ENCODE results near the gene MMP15. TPM values are rescaled to one million over a fixed set of nuclear protein-coding genes. Genes with fewer than 3 reads are reported as not detected.
"Not testable (repeated sequence)": the region's sequence is repeated elsewhere in the genome, so short reads cannot be mapped to it uniquely, and the experiment has no call there.

The MMP15 gene
- total RNA-seq, 4 donors from 2014 or later, result 2.9 to 6.5 (median 4.5) TPM

DNA sequence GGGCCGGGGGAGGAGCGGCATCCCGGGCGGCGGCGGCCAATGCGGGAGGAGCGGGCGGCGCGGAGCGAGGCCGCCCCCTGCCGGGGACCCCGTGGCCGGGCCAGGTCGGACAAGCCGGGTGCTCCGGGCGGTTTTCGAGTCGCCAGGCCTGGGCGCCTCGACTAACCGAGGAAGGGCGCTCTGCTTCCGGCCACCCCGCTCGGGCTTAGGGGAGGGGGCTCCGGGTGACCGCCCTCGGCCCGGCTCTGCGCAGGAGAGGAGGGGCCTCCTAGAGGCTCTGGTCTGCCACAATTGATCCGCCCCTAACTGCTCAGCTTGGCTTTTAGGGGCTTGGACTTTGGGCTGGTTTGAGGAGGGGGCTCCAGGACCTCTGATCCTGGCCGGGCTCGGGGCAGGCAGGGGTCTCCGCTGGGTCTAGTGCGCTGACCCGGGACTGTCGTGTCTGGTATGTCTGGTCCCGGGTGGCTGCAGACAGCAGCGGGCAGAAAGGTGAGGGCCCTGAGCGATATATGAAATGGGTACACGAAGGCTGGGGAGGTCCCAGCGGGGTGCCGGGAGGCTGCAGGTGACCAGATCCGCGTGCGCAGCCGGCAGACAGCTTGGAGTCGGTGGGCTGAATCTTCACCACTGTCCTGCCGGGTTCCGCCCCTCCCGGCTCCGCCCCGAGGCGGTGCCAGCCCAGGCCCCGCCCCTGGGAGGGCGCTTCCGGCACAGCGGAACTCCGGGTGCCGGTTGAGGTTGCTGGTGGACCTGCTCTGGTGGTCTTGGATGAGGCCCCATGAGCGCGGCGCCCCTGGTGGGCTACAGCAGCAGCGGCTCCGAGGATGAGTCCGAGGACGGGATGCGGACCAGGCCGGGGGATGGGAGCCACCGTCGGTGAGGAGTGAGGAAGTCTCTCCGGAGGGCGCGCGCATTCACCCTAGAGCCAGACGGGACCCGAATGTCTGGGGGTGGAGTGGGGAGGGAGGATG is 24.6 kb upstream of the MMP15 start, which contains the start of gene USB1:
USB1 (plus strand) TSS at position 702 of the 971 bp plus-strand sequence; CDS start at position 779, 77 bp downstream.
- Histone ChIP-seq H3K27me3 (no peaks in the 10 kb centered on the region), H3K27ac (peak within 1 kb of the TSS; percentile 90 to 96 (median 93)), H3K9me3 (no peaks in the 10 kb centered on the region), H3K36me3 (peaks cover 13 to 38% (median 20%) of the 10 kb centered on the region in 3 donors), H3K4me1 (peaks cover 13 to 48% (median 33%) of the 10 kb centered on the region in 3 donors), H3K4me3 (peak within 1 kb of the TSS; percentile 65 to 91 (median 78))
- WGBS, 2 donors, result 0 to 1% methylated on average over 6 to 23 of the region's 81 CpGs
- intact Hi-C loops (cut with DNase I), result loop anchor here (5.0 kb wide), 2 partner anchors 99 to 244 kb away; no protein-coding TSS in a partner anchor
- DNase-seq, result no peak
- TF ChIP-seq, protein P1, sequence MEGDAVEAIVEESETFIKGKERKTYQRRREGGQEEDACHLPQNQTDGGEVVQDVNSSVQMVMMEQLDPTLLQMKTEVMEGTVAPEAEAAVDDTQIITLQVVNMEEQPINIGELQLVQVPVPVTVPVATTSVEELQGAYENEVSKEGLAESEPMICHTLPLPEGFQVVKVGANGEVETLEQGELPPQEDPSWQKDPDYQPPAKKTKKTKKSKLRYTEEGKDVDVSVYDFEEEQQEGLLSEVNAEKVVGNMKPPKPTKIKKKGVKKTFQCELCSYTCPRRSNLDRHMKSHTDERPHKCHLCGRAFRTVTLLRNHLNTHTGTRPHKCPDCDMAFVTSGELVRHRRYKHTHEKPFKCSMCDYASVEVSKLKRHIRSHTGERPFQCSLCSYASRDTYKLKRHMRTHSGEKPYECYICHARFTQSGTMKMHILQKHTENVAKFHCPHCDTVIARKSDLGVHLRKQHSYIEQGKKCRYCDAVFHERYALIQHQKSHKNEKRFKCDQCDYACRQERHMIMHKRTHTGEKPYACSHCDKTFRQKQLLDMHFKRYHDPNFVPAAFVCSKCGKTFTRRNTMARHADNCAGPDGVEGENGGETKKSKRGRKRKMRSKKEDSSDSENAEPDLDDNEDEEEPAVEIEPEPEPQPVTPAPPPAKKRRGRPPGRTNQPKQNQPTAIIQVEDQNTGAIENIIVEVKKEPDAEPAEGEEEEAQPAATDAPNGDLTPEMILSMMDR (IDR thresholded peaks at IDR 0.05), result peak; percentile 57 to 84 (median 72)
- peak in 1 of 4 donors; percentile 72 for TF ChIP-seq POLR2A (IDR thresholded peaks at IDR 0.05)

DNA sequence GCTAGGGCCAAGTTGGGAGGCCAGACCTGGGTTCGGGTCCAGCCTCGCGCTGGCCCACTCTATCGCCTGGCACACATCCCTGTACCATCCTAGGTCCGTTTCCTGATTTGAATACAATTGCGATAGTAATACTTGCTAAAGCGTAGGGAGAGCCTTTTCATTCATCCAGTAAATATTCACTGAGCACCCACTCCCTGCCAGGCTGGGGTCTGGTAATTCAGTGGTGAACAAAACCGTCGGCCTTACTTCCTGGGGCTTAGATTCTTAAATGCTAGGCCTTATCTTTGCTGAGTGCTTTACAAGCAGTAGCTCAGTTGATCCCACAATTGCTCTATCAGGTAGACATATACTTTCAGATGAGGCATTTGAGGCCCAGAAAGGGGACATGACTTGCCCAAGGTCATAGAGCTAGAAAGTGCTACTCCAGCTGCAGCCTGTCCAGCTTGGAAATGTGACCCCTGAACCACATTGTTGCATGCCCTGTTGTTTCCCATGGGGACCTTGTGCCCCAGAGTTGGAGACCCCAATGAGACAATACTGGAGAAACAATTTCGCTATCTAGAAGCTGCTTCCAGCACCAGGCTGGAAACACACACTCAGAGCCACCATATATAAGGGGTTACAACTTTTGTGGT is 23.7 kb upstream of the MMP15 start:
- no peaks in the 10 kb centered on the region for H3K27me3 ChIP-seq
- TF ChIP-seq POLR2A (IDR thresholded peaks at IDR 0.05), result no peak
- TF ChIP-seq, protein P1 (IDR thresholded peaks at IDR 0.05), result no peak
- intact Hi-C loops (cut with DNase I), result loop anchor here (5.0 kb wide), 2 partner anchors 100 to 245 kb away; no protein-coding TSS in a partner anchor
- DNase-seq, result no peak
- 25 to 32% methylated on average over 8 to 10 of the region's 10 CpGs for WGBS, 2 donors
- H3K4me3 ChIP-seq, result peak overlapping the region; percentile 65 to 91 (median 78)
- peak overlapping the region; percentile 90 to 96 (median 93) for H3K27ac ChIP-seq
- peaks cover 13 to 48% (median 33%) of the 10 kb centered on the region in 3 donors for H3K4me1 ChIP-seq
- peaks cover 6 to 37% (median 11%) of the 10 kb centered on the region in 3 donors for H3K36me3 ChIP-seq
- no peaks in the 10 kb centered on the region for H3K9me3 ChIP-seq

DNA sequence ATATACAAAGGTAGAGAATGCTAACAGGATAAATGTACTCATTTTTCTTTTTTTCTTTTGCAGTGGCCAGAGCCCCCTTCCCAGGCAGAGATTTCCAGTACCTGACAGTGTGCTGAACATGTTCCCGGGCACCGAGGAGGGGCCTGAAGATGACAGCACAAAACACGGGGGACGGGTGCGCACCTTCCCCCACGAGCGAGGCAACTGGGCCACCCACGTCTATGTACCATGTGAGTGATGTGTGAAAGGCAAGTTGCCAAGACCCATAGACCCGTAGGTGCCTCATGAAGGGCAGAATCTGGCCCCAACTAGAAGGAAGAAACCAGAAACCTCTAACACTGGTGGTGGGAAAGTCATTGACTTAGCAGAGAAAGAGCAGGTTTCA is 23.1 kb upstream of the MMP15 start:
- intact Hi-C loops (cut with DNase I), result loop anchor here (5.0 kb wide), 2 partner anchors 100 to 245 kb away; no protein-coding TSS in a partner anchor

DNA sequence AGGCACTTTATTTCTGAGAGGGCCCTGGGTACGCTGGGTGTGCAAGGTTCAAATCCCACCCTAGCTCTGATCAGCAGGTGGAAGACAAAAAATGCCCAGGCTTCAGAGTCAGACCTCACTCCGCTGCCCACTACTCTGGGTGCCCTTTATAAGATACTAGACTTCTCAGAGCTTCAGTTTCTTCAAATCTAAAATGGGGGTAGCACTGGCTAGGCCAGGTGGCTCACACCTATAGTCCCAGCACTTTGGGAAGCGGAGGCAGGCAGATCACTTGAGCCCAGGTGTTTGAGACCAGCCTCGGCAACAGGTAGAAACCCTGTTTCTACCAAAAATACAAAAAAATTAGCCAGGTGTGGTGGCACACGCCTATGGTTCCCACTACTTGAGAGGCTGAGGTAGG is 22.6 kb upstream of the MMP15 start:
- intact Hi-C loops (cut with DNase I), result loop anchor here (5.0 kb wide), 2 partner anchors 101 to 246 kb away; no protein-coding TSS in a partner anchor
- DNase-seq, result no peak
- Histone ChIP-seq H3K4me1 (peaks cover 13 to 44% (median 31%) of the 10 kb centered on the region in 3 donors), H3K4me3 (no peak overlapping the region), H3K27ac (no peak overlapping the region), H3K27me3 (no peaks in the 10 kb centered on the region), H3K9me3 (no peaks in the 10 kb centered on the region), H3K36me3 (peaks cover 0 to 32% (median under 1%) of the 10 kb centered on the region in 3 donors)
- 88 to 93% methylated on average over 3 to 4 of the region's 5 CpGs for WGBS, 2 donors
- TF ChIP-seq, protein P1 (IDR thresholded peaks at IDR 0.05), result no peak
- TF ChIP-seq POLR2A (IDR thresholded peaks at IDR 0.05), result no peak

More for the DNA sequence above, 23.1 kb upstream of the MMP15 start:
- no peaks in the 10 kb centered on the region for H3K9me3 ChIP-seq
- H3K27ac ChIP-seq, result no peak overlapping the region
- H3K27me3 ChIP-seq, result no peaks in the 10 kb centered on the region
- WGBS, 2 donors, result 78% methylated on average over 7 to 9 of the region's 9 CpGs
- H3K4me1 ChIP-seq, result peaks cover 13 to 48% (median 33%) of the 10 kb centered on the region in 3 donors
- no peak for DNase-seq
- no peak overlapping the region for H3K4me3 ChIP-seq
- peaks cover under 1 to 34% (median 6%) of the 10 kb centered on the region in 3 donors for H3K36me3 ChIP-seq
- TF ChIP-seq, protein P1 (IDR thresholded peaks at IDR 0.05), result no peak
- no peak for TF ChIP-seq POLR2A (IDR thresholded peaks at IDR 0.05)

DNA sequence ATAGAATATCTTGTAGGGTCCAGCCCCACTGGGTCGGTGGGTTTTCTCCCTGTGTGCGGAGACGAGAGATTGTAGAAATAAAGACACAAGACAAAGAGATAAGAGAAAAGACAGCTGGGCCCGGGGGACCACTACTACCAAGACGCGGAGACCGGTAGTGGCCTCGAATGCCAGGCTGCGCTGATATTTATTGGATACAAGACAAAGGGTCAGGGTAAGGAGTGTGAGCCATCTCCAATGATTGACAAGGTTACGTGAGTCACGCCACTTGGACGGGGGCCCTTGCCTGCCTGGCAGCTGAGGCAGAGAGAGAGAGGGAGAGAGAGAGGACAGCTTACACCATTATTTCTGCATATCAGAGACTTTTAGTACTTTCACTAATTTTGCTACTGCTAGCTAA is 20.8 kb upstream of the MMP15 start:
- not testable (repeated sequence) for H3K9me3 ChIP-seq, H3K4me3 ChIP-seq, H3K27ac ChIP-seq, DNase-seq, H3K27me3 ChIP-seq
- intact Hi-C loops (cut with DNase I), result loop anchor here (5.0 kb wide), 2 partner anchors 102 to 247 kb away; no protein-coding TSS in a partner anchor
- H3K4me1 ChIP-seq, result peaks cover 4 to 26% (median 13%) of the 10 kb centered on the region in 3 donors
- H3K36me3 ChIP-seq, result peaks cover 0 to 29% (median 0%) of the 10 kb centered on the region in 3 donors
- 82 to 94% methylated on average over 12 of the region's 12 CpGs for WGBS, 2 donors
